NCI-H2227 treated with DMSO at 0.1 percent for 48 hours (cell line): ENCODE results near the gene MAN2A1.
A peak's percentile ranks its signal among the peaks of the same experiment; 100 is the strongest.

Experiments
- DNase-seq: peaks from one replicate; lab custom pipeline; 2025; lab: John Stamatoyannopoulos, UW

The MAN2A1 gene

GRCh38 chr5:109681763-109682162 lies 8.0 kb upstream of the MAN2A1 start:
- no peak for DNase-seq

GRCh38 chr5:109682383-109682782 lies 7.3 kb upstream of the MAN2A1 start:
- no peak for DNase-seq

- DNase-seq = no peak
Observed at GRCh38 chr5:109685916-109686315, 3.8 kb upstream of the MAN2A1 start.

DNA sequence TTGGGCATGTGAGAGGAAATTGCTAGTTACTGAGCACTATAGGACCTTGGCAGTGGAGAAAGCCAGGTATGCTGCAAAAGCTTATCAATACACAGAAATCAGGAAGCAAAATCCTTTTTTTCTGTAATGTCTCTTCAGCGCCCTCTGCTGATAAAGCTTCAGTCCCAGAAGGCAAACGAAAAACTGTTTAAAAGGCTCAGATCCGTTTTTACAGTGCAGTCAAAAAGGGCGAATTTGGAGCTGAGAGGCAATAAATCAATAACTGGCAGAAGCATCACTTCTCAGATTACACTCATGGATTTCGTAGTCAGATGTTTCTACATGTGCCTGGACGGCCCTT lies 1.1 kb upstream of the MAN2A1 start:
- peak; percentile 42 for DNase-seq

DNA sequence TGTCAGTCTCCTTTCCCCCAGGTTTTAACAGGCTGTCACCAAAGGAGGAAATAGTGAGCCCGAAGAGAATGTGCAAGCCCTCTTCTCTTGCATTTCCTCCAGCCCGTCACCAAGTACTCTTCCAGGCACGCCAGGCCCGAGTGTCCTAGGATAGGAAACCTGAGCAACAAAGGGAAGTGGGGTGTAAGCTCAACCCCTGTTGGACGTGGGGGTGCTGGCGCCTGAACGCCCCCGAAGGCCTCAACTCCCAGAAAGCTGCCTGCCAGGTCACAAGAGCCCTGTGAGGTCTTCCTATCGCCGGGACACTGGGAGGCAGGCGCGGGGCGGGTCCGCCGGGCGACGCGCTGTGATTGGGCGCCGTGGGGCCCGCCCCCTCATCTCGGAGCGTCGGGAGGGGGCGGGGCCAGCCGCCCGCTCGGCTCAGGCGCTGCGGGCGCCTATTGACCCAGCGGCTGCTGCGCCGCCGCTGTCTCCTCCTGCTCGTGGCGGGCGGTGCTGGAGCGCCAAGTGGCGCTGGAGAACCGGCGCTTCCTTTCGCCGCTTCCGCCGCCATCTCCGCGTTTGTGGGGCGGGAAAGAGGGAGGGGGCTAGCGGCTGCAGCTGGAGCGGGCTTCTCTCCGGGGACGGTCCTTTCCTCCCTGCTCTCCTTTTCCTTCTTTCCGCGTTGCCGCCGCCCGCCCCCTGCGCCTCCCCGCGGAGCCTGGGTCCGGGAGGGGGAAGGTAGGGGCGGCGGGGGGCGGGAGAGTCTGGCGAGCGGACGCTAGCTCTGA lies 572 bp upstream of the MAN2A1 start:
- peak; percentile 71 for DNase-seq

GRCh38 chr5:109690242-109690974 lies 681 bp downstream of the MAN2A1 start:
- no peak for DNase-seq

DNA sequence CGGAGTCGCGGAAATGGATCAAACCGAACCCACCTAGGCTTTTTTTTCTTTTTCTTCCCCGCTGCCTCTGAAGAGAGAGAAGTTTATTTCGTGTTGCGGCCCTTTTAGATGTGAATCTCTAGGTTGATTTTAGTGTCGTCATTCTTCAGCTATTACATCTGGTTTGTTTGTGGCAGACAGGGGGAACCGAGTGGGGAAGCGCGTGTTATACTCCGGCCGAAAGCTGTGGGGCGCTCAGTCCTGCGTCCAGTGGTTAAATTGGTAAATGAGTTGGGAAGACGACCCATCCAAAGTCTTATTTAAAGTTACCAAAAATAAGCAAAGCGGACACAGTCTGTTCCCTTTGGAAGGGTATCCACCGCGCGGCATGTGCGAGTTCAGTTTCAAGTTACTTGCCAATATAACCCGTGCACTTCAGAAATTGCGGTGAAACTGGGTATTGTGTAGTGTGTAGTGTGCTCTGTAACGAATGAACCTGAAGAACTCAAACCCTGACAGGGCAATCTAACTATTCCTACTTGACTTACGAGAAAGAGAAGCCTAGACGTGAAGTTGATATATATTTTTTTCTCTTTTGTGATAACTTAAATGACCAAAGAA lies 1.3 kb downstream of the MAN2A1 start:
- peak; percentile 47 for DNase-seq

DNA sequence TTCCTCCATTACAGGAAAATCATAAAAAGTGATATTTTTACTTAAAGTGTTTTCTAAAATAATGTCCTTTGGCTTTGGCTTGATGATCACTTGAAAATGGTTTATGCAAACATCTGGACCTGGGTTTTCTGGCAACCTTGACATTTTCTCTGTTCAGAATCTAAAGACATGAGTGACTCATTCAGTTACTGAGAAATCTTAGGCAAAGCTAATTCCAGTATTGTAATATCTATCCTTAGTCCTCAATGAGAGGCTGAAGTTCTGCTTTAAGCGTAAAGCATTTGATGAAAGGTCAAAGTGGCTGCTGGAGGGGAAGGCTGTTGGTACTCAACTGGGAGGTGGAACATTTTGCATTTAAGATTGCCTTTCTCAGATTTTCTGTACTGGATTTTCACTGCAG lies 2.3 kb downstream of the MAN2A1 start:
- peak; percentile 1 for DNase-seq

GRCh38 chr5:109692852-109693251 lies 3.1 kb downstream of the MAN2A1 start:
- DNase-seq = no peak

DNA sequence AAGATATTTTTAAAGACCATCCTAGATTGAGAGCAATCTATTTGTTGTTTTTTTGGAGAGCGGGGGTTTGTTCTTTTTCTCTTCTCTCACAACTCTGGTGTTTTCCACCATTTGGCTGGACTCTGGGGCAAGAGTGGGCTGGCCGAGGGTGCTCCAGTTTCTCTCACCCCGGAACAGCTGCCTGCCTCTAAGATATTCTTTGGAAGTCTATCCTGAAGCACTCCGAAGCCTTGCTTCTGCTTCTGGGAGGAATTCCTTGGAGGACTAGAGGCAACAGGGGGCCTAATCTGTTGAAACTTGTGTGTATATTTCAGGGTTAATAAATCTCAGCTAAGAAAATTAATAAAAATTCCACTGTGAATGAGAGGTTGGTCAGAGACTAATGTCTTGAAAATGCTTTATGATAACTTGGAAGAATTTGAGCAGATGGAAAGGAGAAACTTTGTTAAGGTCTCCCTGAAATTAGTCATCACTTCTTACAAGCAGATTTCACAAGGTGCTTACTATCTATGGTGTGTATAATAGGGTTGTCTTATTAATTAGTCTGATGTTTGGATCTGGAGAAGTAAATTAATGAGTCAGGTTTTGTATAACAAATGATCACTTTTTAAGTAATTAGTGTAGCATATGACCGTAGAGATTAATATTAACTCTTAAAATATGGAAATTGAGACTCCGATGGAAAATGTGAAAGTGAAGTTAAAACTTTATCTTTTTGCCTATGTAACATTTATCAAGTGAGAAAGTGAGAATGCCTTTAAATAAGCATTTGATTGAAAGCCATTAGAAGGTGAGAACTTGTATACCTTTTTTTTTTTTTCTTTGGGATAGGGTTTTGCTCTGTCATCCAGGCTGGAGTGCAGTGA lies 4.0 kb downstream of the MAN2A1 start:
- no peak for DNase-seq

DNA sequence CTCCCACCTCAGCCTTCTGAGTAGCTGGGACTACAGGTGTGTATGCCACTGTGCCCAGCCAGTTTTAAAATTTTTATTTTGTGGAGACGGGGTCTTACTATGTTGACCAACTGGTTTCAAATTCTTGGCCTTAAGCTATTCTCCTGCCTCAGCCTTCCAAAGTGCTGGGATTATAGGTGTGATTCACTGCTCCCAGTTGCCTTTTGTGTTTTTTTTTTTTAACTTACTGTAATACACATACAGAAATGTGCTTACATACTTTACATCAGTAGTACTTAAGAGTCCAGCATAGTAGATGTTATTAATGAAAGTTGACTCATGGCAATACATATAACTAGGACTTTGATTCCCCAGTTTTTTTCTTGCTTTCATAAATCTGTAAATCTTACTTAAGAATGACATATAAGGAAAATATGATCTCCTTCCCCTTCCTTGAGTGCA lies 4.7 kb downstream of the MAN2A1 start:
- no peak for DNase-seq

DNA sequence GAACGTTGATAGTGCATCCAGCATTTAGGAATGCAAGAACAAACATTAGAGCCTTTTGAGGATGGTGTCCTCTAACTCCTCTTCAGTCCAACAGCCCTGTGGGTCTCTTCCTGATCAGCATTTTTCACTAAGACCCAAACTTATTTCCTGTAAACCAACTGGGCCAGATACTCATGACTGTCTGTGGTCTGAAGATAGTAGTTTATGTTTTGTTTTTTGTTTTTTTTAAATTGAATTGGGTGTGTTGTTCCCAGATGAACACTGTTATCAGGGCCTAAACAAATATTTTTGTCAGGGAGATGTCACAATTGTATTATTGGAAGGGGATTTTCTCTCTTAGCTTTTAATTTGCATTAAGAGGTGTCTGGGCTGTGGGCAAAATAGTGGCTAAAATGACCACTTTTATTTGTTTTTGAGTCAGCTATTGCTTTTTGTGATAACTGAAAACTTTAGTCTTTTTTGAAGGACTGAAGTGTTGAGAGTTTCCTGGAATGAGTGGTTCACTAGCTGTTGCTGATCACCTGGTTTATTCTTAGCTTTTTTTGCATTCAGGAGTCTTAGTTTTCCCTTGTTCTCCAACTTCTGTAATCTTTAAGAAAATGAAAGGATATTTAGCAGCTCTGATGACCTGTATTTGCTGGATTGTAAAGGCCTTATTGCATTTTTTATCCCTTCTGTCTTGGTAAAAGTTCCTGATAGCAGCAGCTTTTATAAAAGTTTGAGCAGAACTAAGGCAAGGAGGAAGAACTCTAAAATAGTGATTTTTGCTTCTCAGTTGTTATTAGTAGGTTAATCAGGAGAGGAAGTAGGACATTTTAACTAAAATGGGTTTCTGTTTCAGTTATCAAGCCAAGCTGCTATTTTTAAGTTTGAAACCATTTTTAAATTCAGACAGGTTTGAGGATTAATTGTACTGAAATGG lies 5.5 kb downstream of the MAN2A1 start:
- no peak for DNase-seq

- DNase-seq = no peak
Observed at GRCh38 chr5:109697339-109697738, 7.6 kb downstream of the MAN2A1 start.

GRCh38 chr5:109700516-109701153 lies 10.9 kb downstream of the MAN2A1 start:
- no peak for DNase-seq

GRCh38 chr5:109701252-109701651 lies 11.5 kb downstream of the MAN2A1 start:
- DNase-seq = no peak

DNA sequence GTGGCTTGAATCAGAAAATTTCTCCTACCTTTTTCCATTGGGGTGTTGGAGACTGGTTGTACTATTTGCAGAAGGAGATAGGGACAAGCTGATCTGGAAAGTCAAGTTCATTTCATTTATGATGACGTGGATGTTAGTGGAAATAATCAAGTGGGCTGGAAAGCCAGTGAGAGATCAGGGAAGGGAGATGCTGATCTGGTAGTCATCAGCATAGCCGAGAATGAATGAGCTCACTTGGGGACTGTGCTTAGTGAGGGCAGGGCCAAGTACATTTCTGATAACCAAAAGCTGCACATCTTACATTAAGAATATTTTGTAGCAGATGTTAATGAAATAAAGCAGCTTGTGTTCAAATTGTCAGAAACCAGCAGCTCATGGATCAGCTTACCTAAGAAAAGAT lies 12.1 kb downstream of the MAN2A1 start:
- no peak for DNase-seq

DNA sequence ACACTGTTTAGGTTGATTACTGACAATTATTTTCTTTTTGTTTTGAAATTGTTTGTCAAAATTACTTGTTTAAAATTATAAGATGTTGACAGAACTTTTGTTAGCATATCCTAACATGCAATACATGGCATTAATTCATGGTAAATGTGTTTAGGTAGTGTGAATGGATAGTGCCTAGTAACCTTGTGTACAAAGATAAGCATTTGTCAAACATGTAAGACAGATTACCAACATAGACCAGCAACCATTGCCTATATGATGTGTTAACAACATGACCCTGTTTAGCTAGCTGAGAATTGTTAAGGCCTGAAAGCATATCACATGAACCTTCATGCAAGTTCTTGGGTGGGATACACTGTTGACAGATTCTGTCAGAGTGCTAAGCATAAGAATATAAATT lies 13.4 kb downstream of the MAN2A1 start:
- DNase-seq = no peak

- no peak for DNase-seq
Observed at GRCh38 chr5:109703829-109704228, 14.1 kb downstream of the MAN2A1 start.

DNA sequence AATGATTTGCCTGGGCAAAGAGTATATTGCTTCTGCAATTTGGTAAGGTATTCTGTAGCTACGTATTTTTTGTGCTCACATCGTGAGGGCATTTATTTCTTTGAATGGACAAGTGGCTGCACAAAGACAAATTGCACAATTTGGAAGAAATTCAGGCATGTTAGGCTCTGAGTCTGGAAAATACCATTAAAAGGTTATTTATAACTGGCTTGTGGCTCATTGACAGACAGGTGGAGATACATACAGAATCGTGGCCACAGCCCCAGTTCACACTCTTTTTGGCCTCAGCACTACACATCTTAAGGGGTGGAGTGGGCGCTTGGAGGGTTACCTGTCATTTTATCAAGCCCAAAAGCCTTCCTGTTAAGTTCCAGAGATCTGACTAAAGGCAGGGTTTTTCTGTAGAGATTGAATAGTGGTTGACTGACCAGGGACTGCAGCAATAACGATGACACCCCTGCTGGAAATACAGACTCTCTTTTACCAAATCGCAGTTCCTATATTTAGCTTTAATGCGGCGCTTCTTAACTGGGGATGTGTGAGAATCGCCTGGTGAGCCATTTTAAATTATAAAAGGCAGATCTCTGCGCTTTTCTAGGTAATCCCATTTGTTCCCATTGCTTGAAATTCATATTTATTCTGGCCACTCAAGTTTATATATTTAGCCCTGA lies 14.7 kb downstream of the MAN2A1 start:
- DNase-seq = no peak

- no peak for DNase-seq
Observed at GRCh38 chr5:109705596-109705995, 15.9 kb downstream of the MAN2A1 start.
